GM19467 (cell line): ENCODE data around the gene UTP3.
"Not testable (repeated sequence)": the region's sequence is repeated elsewhere in the genome, so short reads cannot be mapped to it uniquely, and the experiment has no call there.

Experiments used
- ATAC-seq: cut with Tn5 transposase; IDR thresholded peaks from one replicate; pipeline ENCODE4 v1.9.1; 2021; ENCODE audit warnings: mild to moderate bottlenecking, moderate library complexity; ENCODE audit not compliant: unreplicated experiment

UTP3 gene

DNA sequence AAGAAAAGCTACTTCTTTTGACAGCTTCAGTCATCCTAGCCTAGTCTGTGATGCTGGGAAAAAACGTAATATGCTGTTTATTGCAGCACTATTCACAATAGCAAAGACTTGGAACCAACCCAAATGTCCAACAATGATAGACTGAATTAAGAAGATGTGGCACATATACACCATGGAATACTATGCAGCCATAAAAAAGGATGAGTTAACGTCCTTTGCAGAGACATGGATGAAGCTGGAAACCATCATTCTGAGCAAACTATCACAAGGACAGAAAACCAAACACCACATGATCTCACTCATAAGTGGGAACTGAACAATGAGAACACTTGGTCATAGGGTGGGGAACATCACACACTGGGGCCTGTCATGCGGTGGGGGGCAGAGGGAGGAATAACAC is 6.2 kb upstream of the UTP3 start:
- ATAC-seq: not testable (repeated sequence)

DNA sequence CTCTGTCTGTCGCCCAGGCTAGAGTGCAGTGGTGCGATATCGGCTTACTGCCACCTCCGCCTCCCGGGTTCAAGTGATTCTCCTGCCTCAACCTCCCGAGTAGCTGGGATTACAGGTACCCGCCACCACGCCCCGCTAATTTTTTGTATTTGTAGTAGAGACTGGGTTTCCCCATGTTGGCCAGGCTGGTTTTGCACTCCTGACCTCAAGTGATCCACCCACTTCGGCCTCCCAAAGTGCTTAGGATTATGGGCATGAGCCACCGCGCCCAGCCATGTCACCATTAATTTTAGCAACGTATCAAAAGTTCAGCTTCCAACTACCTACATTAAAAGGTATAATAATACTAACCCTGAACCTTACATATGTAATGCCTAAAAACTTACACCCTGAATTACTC is 940 bp upstream of the UTP3 start:
- ATAC-seq: no peak

- peak; percentile 0 for ATAC-seq
Measured at GRCh38 chr4:70688795-70689231, 481 bp downstream of the UTP3 start.

DNA sequence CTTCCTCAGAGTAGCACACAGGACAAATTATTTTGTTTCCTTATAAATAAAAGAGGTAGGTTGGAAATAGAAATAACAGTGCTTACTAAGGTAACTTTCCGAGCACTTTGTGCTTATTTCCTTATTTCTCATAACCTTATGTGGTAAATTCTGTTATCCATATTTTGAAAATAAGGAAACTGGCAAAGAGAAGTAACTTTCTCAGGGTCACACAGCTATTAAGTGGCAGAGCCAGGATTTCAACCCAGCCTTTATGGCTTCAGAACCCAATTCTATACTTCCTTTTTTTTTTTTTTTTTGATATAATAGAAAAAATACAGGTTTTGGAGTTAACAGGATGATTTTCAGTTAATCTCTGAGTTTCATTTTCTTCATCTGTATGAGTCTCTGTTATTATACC is 3.3 kb downstream of the UTP3 start:
- no peak for ATAC-seq

GRCh38 chr4:70694633-70695032 is 6.3 kb downstream of the UTP3 start:
- not testable (repeated sequence) for ATAC-seq

GRCh38 chr4:70698435-70698834 is 10.1 kb downstream of the UTP3 start:
- not testable (repeated sequence) for ATAC-seq

DNA sequence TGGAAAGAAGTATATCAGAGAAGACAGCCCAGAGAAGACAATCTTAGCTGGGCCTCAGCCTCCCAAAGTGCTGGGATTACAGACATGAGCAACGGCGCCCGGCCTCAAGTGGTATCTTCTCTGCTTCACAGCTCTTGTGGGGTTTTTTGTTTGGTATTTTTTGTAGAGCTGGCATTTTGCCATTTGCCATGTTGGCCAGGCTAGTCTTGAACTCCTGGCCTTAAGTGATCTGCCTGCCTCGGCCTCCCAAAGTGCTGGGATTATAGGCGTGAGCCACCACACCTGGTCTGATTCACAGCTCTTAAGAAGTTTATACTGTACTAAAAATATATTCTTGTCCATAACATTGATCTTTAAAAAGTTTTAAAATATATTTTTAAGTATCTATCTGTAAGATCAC is 12.4 kb downstream of the UTP3 start:
- ATAC-seq: no peak

GRCh38 chr4:70701271-70701670 is 12.9 kb downstream of the UTP3 start:
- no peak for ATAC-seq

DNA sequence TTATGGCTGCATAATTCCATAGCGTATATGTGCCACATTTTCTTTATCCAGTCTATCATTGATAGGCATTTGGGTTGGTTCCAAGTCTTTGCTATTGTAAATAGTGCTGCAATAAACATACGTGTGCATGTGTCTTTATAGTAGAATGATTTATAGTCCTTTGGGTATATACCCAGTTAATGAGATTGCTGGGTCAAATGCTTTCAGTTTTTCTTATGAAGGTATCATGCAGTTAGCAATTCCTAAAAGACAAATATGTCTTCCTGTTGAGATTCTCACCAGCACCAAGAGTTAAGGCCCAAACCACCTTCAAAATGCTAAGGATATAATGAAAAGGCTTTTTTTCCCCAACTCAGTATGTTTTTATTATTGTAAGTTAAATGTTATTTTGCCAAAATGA is 14.3 kb downstream of the UTP3 start:
- ATAC-seq: not testable (repeated sequence)

DNA sequence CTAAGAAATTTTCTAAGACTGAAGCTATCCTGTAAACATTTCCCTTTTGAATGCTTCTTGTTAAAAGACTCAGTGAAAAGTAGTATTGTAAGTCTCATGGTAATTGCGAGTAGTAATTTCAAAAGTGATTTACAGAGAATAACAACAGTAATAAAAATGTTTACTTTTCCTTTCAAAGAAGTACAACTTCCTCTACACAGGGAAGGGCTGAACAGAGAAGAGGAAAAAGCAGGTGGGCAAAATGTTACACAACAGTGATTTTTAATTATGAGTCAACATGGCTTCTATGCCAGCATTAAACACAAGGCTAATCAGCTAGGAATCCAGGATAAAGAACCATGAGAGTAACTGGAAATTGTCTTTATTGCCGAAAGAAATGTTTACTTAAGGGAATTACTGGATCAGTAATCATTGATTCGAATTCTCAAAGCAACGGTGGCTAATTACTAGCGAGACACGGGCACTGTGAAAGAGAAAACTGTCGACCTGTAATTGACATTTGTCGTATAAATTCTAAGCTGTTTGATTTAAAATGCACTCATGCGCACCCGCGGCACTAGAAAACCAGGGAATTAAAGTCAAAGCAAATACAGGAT is 15.4 kb downstream of the UTP3 start:
- no peak for ATAC-seq

DNA sequence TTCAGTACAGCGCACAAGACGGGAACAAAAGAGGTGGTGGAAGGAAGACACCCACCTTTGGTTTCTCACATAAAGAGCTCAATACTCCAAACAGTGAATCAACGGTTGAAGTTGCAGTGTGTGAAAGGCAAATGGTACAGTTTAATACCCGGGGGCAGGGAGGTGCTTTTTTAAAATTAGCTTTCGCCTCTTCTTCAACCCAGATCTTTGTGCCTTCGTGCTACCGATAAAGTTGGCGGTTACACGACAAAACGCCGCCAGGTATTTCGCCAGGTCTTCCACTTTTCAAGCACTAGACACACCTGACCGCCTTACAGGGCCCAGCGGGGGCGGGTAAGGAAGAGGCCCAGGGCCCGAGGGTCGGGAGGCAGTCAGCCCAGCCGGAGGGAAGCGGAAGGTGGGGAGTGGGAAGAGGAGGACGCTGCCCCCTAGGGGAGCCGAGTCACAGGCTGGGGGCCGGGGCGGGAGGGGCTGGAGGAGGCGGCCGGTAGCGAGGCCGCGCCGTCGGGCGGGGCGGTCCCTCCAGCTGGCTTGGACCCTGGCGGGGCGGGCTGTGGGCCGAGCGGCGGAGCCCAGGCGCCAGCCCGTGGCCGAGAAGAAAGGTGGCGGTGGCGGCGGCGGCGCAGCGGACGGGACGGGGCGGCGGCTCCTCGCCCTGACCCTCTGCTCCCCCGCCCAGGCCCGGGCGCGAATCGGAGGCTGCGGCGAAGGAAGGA is 16.0 kb downstream of the UTP3 start:
- peak; percentile 63 for ATAC-seq

DNA sequence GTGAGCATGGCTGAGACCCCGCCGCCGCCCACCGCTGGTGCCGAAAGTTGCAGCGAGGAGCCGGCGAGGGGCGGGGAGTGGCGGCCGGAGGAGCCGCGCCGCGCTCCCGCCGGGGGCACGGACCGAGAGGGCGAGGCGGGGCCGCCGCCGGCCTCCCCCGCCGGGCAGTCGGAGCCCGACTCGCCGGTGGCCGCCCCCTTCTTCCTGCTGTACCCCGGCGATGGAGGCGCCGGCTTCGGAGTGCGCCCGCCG is 16.5 kb downstream of the UTP3 start:
- peak; percentile 33 for ATAC-seq

- peak; percentile 53 for ATAC-seq
Measured at GRCh38 chr4:70705183-70706043, 17.1 kb downstream of the UTP3 start.

DNA sequence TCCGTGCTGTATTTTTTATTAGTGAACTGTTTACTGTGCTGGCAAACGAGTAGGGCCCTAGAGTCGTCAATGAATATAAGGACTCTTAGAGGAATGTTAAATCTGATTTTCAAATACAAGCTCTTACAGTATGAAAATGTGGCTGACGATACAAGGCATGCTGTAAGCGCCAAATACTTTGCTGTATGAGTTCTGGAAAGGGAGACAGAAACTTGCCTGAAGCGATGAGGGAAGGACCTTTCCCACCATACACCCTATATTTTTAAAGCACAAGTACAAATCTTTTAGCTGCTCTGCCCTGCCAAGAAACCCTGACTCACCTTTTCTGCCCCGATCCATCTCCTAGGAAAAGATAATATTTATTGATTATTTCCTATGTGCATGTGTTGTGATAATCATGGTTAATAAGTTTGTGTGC is 17.7 kb downstream of the UTP3 start:
- no peak for ATAC-seq

GRCh38 chr4:70706516-70706915 is 18.2 kb downstream of the UTP3 start:
- no peak for ATAC-seq

GRCh38 chr4:70709611-70710205 is 21.4 kb downstream of the UTP3 start:
- ATAC-seq: no peak

DNA sequence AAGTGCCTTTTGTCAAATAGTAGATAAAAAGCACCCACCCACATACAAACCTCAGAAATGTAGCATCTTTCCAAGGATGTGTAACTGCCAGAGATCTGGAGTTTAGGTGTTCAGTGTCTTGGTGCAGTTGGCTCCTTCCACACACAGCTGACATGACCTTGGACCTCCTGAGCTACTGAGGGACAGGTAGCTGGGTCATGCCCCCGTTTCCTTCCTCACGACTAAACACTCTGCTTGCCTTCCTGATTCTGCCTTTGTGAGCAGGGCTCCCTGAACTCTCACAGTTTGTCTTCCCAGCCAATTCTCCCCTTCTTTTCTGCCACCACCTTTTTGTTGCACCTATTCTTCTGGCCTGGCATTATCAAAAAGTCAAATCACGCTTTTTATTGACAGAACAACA is 23.3 kb downstream of the UTP3 start:
- ATAC-seq: no peak

DNA sequence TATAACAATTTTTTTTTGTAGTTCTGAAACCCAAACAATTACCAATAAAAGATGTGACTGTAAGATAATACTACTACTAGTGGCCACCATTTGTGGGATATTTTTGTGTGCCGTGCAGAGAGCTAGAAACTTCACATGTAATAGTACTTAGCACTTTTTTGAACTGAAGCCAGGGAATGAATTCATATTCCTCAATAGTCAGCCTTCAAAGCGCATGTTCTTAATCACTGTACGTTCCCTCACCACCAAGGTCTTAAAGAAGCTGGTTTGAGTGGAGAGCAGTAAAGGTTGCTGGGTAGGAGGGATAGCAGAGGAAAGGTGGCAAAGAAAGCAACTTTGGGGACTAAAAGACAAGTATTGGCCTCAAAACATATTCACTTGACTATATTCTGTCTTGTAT is 23.8 kb downstream of the UTP3 start:
- ATAC-seq: no peak

GRCh38 chr4:70712604-70713452 is 24.5 kb downstream of the UTP3 start:
- no peak for ATAC-seq

DNA sequence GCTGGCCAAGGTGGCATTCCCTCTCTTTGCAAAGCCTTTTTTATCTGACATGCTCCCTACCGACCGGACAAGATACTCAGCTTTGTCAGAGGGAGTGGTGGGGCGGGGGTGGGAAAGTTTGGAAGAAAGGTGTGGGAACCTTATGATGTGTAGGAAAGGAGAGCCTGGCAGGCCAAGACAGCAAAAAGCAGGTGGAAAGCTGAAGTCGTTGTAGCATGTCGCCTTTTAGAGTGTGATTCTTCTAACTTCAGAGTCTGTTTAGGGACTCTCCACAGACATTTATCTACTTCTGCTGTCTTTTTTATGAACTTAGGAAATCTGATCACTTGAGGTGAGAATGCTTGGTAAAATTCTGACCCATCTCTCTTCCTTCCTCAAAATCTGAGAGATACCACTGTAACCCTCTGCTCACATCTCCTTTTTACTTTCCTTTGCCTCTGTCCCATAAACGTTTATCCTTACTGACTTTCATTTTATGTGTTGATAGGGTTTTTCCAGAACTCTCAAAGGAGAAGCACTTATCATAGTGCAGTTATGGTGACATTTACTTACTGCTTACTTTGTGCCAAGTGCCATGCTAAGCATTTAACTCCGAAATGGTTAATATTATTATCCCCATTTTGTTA is 25.2 kb downstream of the UTP3 start:
- no peak for ATAC-seq
